HepG2 (cell line): Measurements from ENCODE around the gene ELOVL6. TPM values are rescaled to one million over a fixed set of nuclear protein-coding genes. Genes with fewer than 3 reads are reported as not detected.

ENCODE experiments used
- ATAC-seq: fragments of 200-7000 bp; cut with Tn5 transposase; 3 replicates; pipeline ENCODE4 v1.9.1; 2020; ENCODE audit warnings: mild to moderate bottlenecking, moderate library complexity
- BruUV-seq: library from RNA; stranded (reverse); fragments of 400-500 nt; replicated peaks from 2 replicates; lab custom pipeline; 2021; lab: Mats Ljungman, UMichigan
- CTCF ChIA-PET: fragments of 300-600 bp; formaldehyde crosslinking; extraction: SDS; loops from one replicate; lab custom pipeline; 2021; ENCODE audit warnings: low total read pairs, inconsistent platforms, low intra/inter-chr PET ratio; lab: Yijun Ruan, JAX
- POLR2A ChIA-PET: fragments of 350-600 bp; sonication (Branson Sonifier 250); formaldehyde crosslinking; loops from one replicate; lab custom pipeline; 2020; ENCODE audit warnings: antibody characterized with exemption, inconsistent platforms; lab: Yijun Ruan, JAX
- DNase-seq: peaks from one replicate; pipeline ENCODE4 v3.0.0-alpha.2; 2015; ENCODE audit warnings: low spot score
- FAIRE-seq: peaks from 3 replicates; lab custom pipeline; 2011; peaks lifted over from hg19 to GRCh38; lab: Jason Lieb, UNC
- H2AFZ ChIP-seq: one replicate; pipeline ENCODE4 v1.6.1; 2011; ENCODE audit warnings: low read length, inconsistent platforms
- H3K27ac ChIP-seq: fragments of 300-600 bp; 3 replicates; pipeline ENCODE4 v1.8.0; 2011; ENCODE audit warnings: mixed run types, mild to moderate bottlenecking, mixed read lengths, low read length, inconsistent platforms; ENCODE audit not compliant: insufficient read depth; ENCODE audit errors: extremely low read length
- H3K27me3 ChIP-seq, 2 experiments: fragments of 200-600 bp in 1 of 2; 2 replicates in 1 of 2; 3 replicates in 1 of 2; pipeline versions ENCODE4 v1.6.0 to v1.8.0; 2011; ENCODE audit warnings: low read length in 2 of 2, mild to moderate bottlenecking in 2 of 2, moderate library complexity in 2 of 2, inconsistent platforms in 1 of 2; ENCODE audit not compliant: insufficient read depth in 2 of 2, control insufficient read depth in 1 of 2
- H3K36me3 ChIP-seq, 2 experiments: fragments of 200-600 bp in 1 of 2; replicated peaks in 1 of 2; 2 replicates in 1 of 2; 3 replicates in 1 of 2; pipeline versions ENCODE4 v1.5.1 to v1.8.0; 2011; ENCODE audit warnings: low read length in 2 of 2, inconsistent platforms in 1 of 2; ENCODE audit not compliant: insufficient read depth in 2 of 2, control insufficient read depth in 1 of 2
- H3K4me1 ChIP-seq: 2 replicates; pipeline ENCODE4 v1.5.1; 2012; ENCODE audit warnings: low read length, inconsistent platforms; ENCODE audit not compliant: insufficient read depth
- H3K4me2 ChIP-seq: 2 replicates; pipeline ENCODE4 v1.6.0; 2011; ENCODE audit warnings: low read depth, low read length, inconsistent platforms
- H3K4me3 ChIP-seq, 3 experiments: fragments of 200-600 bp in 1 of 3; sonication (generic), shearing (Covaris generic) in 1 of 3; replicated peaks in 1 of 3; 2 replicates each; pipeline ENCODE4 v1.5.1; 2011 to 2016; ENCODE audit warnings: low read length in 3 of 3, inconsistent platforms in 2 of 3, low read depth in 2 of 3, mild to moderate bottlenecking in 2 of 3, control low read depth in 1 of 3, mixed read lengths in 1 of 3; ENCODE audit not compliant: insufficient read depth in 1 of 3
- H3K79me2 ChIP-seq: one replicate; pipeline ENCODE4 v1.6.1; 2011; ENCODE audit warnings: low read length, inconsistent platforms; ENCODE audit not compliant: insufficient read depth
- H3K9ac ChIP-seq: 2 replicates; pipeline ENCODE4 v1.6.0; 2011; ENCODE audit warnings: mild to moderate bottlenecking, low read depth, low read length, inconsistent platforms; ENCODE audit not compliant: insufficient read depth
- H3K9me3 ChIP-seq: 2 replicates; pipeline ENCODE4 v1.5.1; 2012; ENCODE audit warnings: mild to moderate bottlenecking, low read length
- H4K20me1 ChIP-seq: 2 replicates; pipeline ENCODE4 v1.6.0; 2011; ENCODE audit warnings: inconsistent platforms, mild to moderate bottlenecking, low read length, moderate library complexity; ENCODE audit not compliant: insufficient read depth
- CCDC6 ChIP-seq: sonication (generic); formaldehyde crosslinking; IDR thresholded peaks from 2 replicates; pipeline ENCODE4 v1.8.1; 2022; ENCODE audit warnings: mild to moderate bottlenecking, missing genetic modification reagents, moderate library complexity
- CEBPG ChIP-seq: IDR thresholded peaks from 2 replicates; pipeline ENCODE4 v1.6.1; 2016
- DR1 ChIP-seq: sonication (generic); formaldehyde crosslinking; IDR thresholded peaks from 2 replicates; pipeline ENCODE4 v1.8.0; 2021; ENCODE audit warnings: mild to moderate bottlenecking, missing genetic modification reagents, inconsistent platforms
- ESRRA ChIP-seq: sonication (generic); formaldehyde crosslinking; IDR thresholded peaks from 2 replicates; pipeline ENCODE4 v1.5.1; 2020; ENCODE audit warnings: mild to moderate bottlenecking, low read depth, missing genetic modification reagents
- FOSL2 ChIP-seq: sonication (generic); formaldehyde crosslinking; IDR thresholded peaks from 2 replicates; pipeline ENCODE4 v1.4.0; 2020; ENCODE audit warnings: missing genetic modification reagents
- JUND ChIP-seq: sonication (generic); formaldehyde crosslinking; IDR thresholded peaks from 2 replicates; pipeline ENCODE4 v1.8.0; 2022; ENCODE audit warnings: mild to moderate bottlenecking, missing genetic modification reagents
- MAF1 ChIP-seq: sonication (generic); formaldehyde crosslinking; IDR thresholded peaks from 2 replicates; pipeline ENCODE4 v1.5.0; 2020; ENCODE audit warnings: missing genetic modification reagents, borderline replicate concordance
- MIXL1 ChIP-seq: IDR thresholded peaks from 2 replicates; pipeline ENCODE4 v1.6.1; 2016
- NFE2 ChIP-seq: sonication (generic); formaldehyde crosslinking; IDR thresholded peaks from 2 replicates; pipeline ENCODE4 v1.4.0; 2020; ENCODE audit warnings: missing genetic modification reagents
- RAD21 ChIP-seq: fragments of 450-650 bp; formaldehyde crosslinking; IDR thresholded peaks from 2 replicates; pipeline ENCODE4 v1.5.0; 2020; ENCODE audit warnings: mild to moderate bottlenecking
- REL ChIP-seq: sonication (generic); formaldehyde crosslinking; conservative IDR thresholded peaks from 2 replicates; pipeline ENCODE4 v1.8.0; 2022; ENCODE audit warnings: mild to moderate bottlenecking, missing genetic modification reagents, moderate library complexity
- RFX1 ChIP-seq: fragments of 450-650 bp; IDR thresholded peaks from 2 replicates; pipeline ENCODE4 v1.6.1; 2017
- RFXANK ChIP-seq: IDR thresholded peaks from 2 replicates; pipeline ENCODE4 v1.6.1; 2016
- SETDB1 ChIP-seq: sonication (generic); formaldehyde crosslinking; IDR thresholded peaks from 2 replicates; pipeline ENCODE4 v1.5.1; 2020; ENCODE audit warnings: missing genetic modification reagents, mild to moderate bottlenecking, borderline replicate concordance
- SMYD3 ChIP-seq: sonication (generic); formaldehyde crosslinking; IDR thresholded peaks from 2 replicates; pipeline ENCODE4 v1.8.1; 2023; ENCODE audit warnings: mild to moderate bottlenecking, missing genetic modification reagents
- SPEN ChIP-seq: sonication (generic); formaldehyde crosslinking; IDR thresholded peaks from 2 replicates; pipeline ENCODE4 v1.5.1; 2020; ENCODE audit warnings: low read depth, mild to moderate bottlenecking, missing genetic modification reagents
- TBX2 ChIP-seq: sonication (generic); formaldehyde crosslinking; IDR thresholded peaks from 2 replicates; pipeline ENCODE4 v1.5.0; 2020; ENCODE audit warnings: missing genetic modification reagents, mild to moderate bottlenecking, borderline replicate concordance
- ZBTB38 ChIP-seq: sonication (generic); formaldehyde crosslinking; IDR thresholded peaks from 2 replicates; pipeline ENCODE4 v1.5.1; 2020; ENCODE audit warnings: mild to moderate bottlenecking, missing genetic modification reagents
- ZC3H13 ChIP-seq: sonication (generic); formaldehyde crosslinking; IDR thresholded peaks from 2 replicates; pipeline ENCODE4 v1.8.1; 2023; ENCODE audit warnings: mild to moderate bottlenecking, missing genetic modification reagents, moderate library complexity
- ZNF292 ChIP-seq: sonication (generic); formaldehyde crosslinking; IDR thresholded peaks from 2 replicates; pipeline ENCODE4 v1.8.1; 2022; ENCODE audit warnings: mild to moderate bottlenecking, low read depth, missing genetic modification reagents, borderline replicate concordance
- ZNF33A ChIP-seq: sonication (generic); formaldehyde crosslinking; IDR thresholded peaks from 2 replicates; pipeline ENCODE4 v1.5.1; 2020; ENCODE audit warnings: missing genetic modification reagents, mild to moderate bottlenecking, moderate library complexity, borderline replicate concordance
- ZNF572 ChIP-seq: sonication (generic); formaldehyde crosslinking; IDR thresholded peaks from 2 replicates; pipeline ENCODE4 v1.5.1; 2020; ENCODE audit warnings: mild to moderate bottlenecking, missing genetic modification reagents
- WGBS: methylation state at CpG from one replicate; pipeline ENCODE4 v1.1.6; 2017; ENCODE audit warnings: low lambda C conversion rate; 5-methylcytosine and 5-hydroxymethylcytosine counted together
- in situ Hi-C: cut with HindIII; loops from 2 replicates; pipeline ENCODE4 v1.10.0; 2017; ENCODE audit warnings: low pct_unique_long_range_greater_than_20kb; ENCODE audit not compliant: extremely low pct_ligation_motif_present
- intact Hi-C: fragments of 100-400 bp; cut with micrococcal nuclease; formaldehyde crosslinking; loops from one replicate; pipeline ENCODE4 v1.10.0; 2022; ENCODE audit not compliant: unreplicated experiment
- polyA plus RNA-seq, 8 experiments: library from polyadenylated mRNA; depleted of rRNA in 3 of 8; stranded (reverse) in 7 of 8; unstranded in 1 of 8; fragments of >200 nt; fragmentation: Illumina TruSeq in 4 of 8; extraction: Trizol in 4 of 8; gene quantifications; 2 replicates each; pipeline versions ENCODE4 v1.2.1 to v1.2.3, GENCODE V29; 2011 to 2016; ENCODE audit warnings: low read depth in 4 of 8, missing spikeins in 1 of 8, mixed read lengths in 1 of 8; ENCODE audit not compliant: insufficient read depth in 1 of 8
- total RNA-seq, 5 experiments: library from RNA; depleted of rRNA; stranded (reverse); fragments of >200 nt; fragmentation: Illumina TruSeq; extraction: Trizol; gene quantifications; 2 replicates each; pipeline ENCODE4 v1.2.3, GENCODE V29; 2016; ENCODE audit warnings: low read depth in 1 of 5
- TF ChIP-seq, protein P1 (sequence below): sonication (generic); formaldehyde crosslinking; IDR thresholded peaks from 2 replicates; pipeline ENCODE4 v1.5.1; 2020; ENCODE audit warnings: missing genetic modification reagents, mild to moderate bottlenecking, borderline replicate concordance

Gene ELOVL6
- total and polyA plus RNA-seq, 2 of the 13 experiments (the other 11 are each of a cell fraction or from before 2014, with no cell fraction given) = 14.1 to 23.2 TPM

GRCh38 chr4:110190249-110190648 is 8.2 kb downstream of the ELOVL6 start (continued):
- no peak for TF ChIP-seq RFX1
- TF ChIP-seq CEBPG = 0 out of 2 replicates have a peak, but pooled peaks have one; percentile 7
- no peak for TF ChIP-seq CCDC6 (CRISPR knock-in tag)
- no peak for TF ChIP-seq RFXANK (CRISPR knock-in tag)
- TF ChIP-seq MIXL1 (CRISPR knock-in tag) = no peak

- ChIA-PET CTCF (no interaction called here), POLR2A (no interaction called here)
- Histone ChIP-seq H3K9ac (no peak overlapping the region), H3K4me2 (no peak overlapping the region), H3K27ac (no peak overlapping the region), H3K4me3 (no peak overlapping the region), H3K27me3 (no peaks in the 10 kb centered on the region), H3K79me2 (peaks cover 20% of the 10 kb centered on the region), H4K20me1 (no peaks in the 10 kb centered on the region), H3K9me3 (no peaks in the 10 kb centered on the region), H3K36me3 (peaks cover 2 to 25% of the 10 kb centered on the region in 2 experiments; a peak in 2 of 5 replicates), H2AFZ (no peak overlapping the region), H3K4me1 (peaks cover 20% of the 10 kb centered on the region)
- no peak for FAIRE-seq
- TF ChIP-seq ESRRA = no peak
- no peak for TF ChIP-seq DR1 (CRISPR knock-in tag)
- no peak for TF ChIP-seq TBX2 (CRISPR knock-in tag)
- TF ChIP-seq ZC3H13 (CRISPR knock-in tag) = no peak
- TF ChIP-seq ZNF572 = no peak
- no peak for TF ChIP-seq SMYD3
- no peak for TF ChIP-seq RAD21 (CRISPR knock-in tag)
- TF ChIP-seq MAF1 (CRISPR knock-in tag) = no peak
- TF ChIP-seq, protein P1, sequence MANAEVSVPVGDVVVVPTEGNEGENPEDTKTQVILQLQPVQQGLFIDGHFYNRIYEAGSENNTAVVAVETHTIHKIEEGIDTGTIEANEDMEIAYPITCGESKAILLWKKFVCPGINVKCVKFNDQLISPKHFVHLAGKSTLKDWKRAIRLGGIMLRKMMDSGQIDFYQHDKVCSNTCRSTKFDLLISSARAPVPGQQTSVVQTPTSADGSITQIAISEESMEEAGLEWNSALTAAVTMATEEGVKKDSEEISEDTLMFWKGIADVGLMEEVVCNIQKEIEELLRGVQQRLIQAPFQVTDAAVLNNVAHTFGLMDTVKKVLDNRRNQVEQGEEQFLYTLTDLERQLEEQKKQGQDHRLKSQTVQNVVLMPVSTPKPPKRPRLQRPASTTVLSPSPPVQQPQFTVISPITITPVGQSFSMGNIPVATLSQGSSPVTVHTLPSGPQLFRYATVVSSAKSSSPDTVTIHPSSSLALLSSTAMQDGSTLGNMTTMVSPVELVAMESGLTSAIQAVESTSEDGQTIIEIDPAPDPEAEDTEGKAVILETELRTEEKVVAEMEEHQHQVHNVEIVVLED (CRISPR knock-in tag) = no peak
- no peak for TF ChIP-seq ZBTB38
- no peak for TF ChIP-seq FOSL2 (CRISPR knock-in tag)
- no peak for TF ChIP-seq REL (CRISPR knock-in tag)
- TF ChIP-seq ZNF33A (CRISPR knock-in tag) = no peak
- TF ChIP-seq ZNF292 (CRISPR knock-in tag) = no peak
- TF ChIP-seq NFE2 = no peak
- no peak for TF ChIP-seq SPEN (CRISPR knock-in tag)
- no peak for TF ChIP-seq JUND (CRISPR knock-in tag)
- TF ChIP-seq SETDB1 (CRISPR knock-in tag) = no peak
- WGBS = 100% methylated on average over 1 of the region's 1 CpG
- intact Hi-C loops (no loop called here), in situ Hi-C loops (loop anchor here (25.0 kb wide), 1 partner anchor 751 kb away; the partner anchor contains the start of gene SEC24B)
- no peak for ATAC-seq
- DNase-seq = no peak
- no TSS peak for BruUV-seq
Observed at GRCh38 chr4:110188113-110188512, 10.3 kb downstream of the ELOVL6 start.
